LoVo (cell line): ENCODE results near the gene PRICKLE4.
"Not testable (repeated sequence)": the region's sequence is repeated elsewhere in the genome, so short reads cannot be mapped to it uniquely, and the experiment has no call there.

Experiments used
- DNase-seq: peaks from one replicate; pipeline ENCODE4 v3.0.0-alpha.2; 2016; ENCODE audit warnings: low spot score

The PRICKLE4 gene

DNA sequence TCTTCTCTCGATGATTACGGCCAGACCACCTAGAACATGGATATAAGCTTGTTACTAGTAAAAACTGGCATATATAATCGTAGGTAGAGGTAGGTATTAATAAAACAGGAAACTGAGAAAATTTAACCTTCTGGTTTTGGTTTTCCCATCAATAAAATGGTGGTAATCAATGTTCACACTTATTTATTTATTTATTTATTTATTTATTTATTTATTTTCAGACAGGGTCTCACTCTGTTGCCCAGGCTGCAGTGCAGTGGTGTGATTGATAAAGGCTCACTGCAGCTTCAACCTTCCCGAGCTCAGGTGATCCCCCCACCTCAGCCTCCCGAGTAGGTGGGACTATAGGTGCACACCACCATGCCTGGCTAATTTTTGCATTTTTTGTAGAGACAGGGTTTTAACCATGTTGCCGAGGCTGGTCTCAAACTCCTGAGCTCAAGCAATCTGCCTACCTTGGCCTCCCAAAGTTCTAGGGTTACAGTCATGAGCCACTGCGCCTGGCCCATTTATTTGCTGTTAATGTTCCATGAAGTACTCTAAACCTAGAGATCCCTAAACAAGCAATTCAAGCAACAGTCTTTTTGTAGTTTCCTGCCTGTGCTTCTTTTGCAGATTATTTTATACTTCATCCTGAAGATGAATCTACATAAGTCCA lies 18.4 kb downstream of the PRICKLE4 start:
- DNase-seq, result no peak

- no peak for DNase-seq
Observed at GRCh38 chr6:41799559-41799911, 19.0 kb downstream of the PRICKLE4 start.

- no peak for DNase-seq
Observed at GRCh38 chr6:41801380-41801779, 20.8 kb downstream of the PRICKLE4 start.

DNA sequence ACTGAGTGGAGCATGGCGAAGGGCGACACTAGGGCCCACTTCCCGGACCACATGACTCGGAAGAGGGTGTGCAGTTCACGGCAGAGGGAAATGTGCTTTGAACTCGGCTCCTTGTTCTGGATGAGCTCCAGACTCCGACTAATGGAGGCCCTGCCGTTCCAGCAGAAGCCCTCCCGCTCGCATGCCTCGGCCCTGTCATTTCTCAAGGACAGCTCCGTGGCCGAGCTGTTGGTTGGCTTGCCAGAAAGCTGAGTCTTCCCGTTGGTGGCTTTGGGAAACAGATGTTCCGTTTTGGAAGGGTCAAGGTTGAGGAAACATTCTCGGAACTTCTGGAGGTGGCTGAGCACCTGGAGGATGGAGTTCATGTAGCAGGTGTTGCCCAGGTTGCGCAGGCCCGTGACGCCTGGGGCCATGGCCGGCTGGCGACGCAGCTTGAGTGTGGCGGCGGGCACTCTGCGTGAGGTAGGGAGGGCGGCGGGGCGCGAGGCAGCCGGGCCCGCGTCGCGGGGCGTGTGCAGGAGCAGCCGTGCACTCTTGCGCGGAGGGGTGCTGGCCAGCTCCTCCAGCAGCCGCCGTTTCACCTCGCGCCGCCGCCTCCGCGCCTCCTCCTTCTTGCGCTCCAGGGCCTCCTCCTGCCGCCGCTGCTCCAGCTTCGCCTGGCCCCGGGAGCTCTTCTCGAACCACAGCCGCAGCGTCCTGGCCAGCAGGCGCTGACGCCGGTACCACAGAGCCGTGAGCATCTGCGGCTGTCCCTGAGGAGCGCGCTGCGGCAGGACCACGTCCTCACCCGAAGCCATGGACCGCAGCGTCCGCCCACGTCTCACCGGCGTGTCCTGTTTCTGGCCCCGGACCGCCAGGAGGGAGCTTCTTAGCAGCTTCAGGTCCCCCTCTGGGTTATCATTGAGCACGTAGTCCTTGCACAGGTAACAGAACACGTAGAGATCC lies 25.5 kb downstream of the PRICKLE4 start:
- no peak for DNase-seq

- no peak for DNase-seq
Observed at GRCh38 chr6:41811095-41811494, 30.5 kb downstream of the PRICKLE4 start.

DNA sequence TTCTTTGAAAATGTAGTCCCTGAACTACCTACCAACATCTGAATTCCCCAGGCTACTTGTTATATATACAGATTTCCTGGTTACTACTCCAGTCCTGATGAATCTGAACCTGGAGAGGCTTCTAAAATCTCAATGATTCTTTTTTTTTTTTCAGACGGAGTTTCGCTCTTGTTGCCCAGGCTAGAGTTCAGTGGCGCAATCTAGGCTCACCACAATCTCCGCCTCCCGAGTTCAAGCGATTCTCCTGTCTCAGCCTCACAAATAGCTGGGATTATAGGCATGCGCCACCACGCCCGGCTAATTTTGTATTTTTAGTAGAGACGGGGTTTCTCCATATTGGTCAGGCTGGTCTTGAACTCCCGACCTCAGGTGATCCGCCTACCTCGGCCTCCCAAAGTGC lies 31.4 kb downstream of the PRICKLE4 start:
- DNase-seq, result not testable (repeated sequence)

DNA sequence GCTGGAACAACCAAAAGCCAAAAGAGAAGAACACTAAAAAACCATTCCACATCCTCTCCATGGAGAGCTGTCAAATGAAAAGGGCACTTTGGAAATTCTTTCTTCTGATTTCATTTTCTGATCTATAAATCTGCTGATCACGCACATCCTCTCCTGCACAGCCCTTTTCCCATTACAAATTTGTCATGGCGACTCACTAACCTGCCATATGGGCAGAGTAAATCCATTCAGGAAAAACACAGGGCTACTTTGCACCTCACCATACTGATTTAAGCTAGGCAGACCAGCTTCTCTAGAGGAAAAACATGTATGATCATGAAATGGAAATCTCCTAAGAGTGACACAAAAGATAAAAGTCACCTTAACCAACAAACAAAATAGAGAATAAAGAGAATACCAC lies 32.9 kb downstream of the PRICKLE4 start:
- no peak for DNase-seq

GRCh38 chr6:41813956-41814355 lies 33.4 kb downstream of the PRICKLE4 start:
- no peak for DNase-seq

DNA sequence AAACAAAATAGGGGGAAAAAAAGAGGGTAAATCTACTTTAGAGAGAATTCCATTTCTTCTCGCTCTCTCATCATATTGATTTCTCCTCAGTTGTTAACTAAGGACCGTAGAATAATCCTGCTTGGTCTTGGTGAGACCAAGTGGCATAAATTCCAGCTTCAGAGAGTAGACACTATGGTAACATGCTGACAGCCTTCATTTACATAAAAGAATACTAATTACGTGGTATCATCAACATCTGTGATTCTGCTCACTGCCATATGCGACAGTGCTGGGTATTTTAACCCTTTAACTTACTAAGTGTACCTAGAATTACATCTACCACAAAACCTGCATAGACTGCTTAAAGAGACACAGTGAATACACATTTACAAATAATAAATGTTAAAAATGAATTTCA lies 34.0 kb downstream of the PRICKLE4 start:
- no peak for DNase-seq

DNA sequence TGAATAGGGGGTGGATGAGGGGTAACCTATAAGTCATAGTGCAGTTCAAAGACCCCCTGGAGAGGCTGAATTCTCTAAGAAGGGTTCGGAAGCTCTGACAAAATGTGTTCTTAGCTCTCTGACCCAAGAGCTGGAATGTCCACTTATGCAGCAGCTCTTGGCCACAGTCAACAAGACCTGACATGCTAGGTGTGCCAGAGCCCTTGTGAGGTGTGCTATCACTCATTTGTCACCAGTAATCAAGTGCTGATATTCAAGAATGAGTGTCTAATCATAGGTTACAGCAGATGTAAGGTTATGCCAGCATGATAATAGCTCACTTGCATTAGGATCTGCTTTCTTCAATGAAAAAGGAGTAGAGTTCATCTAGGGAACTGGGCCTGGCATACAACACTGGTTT lies 35.0 kb downstream of the PRICKLE4 start:
- no peak for DNase-seq

DNA sequence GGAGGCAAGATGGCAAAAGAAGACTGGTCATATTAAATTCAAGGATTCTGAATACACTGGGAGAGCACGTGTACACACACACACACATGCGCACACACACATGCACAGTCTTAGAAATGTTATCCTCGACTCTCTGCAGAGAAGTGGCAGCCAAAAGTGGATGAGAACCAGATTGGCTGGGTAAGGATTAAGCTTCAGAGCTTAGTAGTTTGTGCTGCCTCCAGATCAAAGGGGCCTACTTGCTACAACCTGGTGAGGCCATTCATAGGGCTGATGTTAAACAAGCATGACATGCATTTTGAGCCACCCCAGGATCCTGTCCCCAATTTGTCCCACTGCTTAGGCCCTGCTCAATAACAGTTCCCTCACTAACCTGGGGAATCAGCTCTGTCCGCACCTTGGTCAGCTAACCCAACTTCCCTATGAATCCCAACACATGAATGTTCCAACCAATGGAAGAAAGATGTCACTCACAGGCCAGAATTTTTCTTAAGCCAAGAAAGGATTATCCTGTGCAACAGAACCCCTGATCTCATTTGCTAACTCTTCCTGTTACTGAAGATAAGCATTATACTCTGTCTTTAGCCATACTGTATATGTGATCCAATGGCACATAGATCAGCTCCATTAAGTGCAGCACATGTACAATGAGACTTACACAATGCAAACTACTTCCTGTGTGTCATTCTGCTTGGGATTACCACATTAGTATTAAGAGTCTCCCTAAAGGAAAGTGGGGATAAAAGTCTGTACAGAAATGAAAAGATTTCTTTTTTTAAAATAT lies 37.9 kb downstream of the PRICKLE4 start:
- DNase-seq, result no peak

- no peak for DNase-seq
Observed at GRCh38 chr6:41821266-41821665, 40.7 kb downstream of the PRICKLE4 start.

- no peak for DNase-seq
Observed at GRCh38 chr6:41822021-41822420, 41.4 kb downstream of the PRICKLE4 start.

DNA sequence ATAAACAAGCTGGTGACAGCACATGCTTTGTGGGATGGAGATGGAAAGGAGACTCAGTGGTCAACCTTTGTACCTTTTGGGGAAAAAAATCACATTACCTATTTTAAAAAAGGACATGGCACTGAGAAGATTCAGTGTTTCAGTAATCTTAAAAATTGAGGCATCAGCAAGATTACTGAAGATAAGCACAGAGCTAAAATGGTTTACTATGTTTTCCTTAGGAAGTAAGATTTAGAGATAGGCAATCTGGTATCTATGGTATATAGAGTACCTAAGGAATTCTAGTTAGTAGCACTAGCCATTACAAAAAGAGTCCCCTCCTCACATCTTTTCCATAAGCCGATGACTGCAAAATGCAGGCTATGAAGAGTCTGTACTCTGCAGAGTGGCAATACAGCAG lies 42.6 kb downstream of the PRICKLE4 start:
- DNase-seq, result no peak

- DNase-seq, result no peak
Observed at GRCh38 chr6:41824571-41825569, 44.3 kb downstream of the PRICKLE4 start.

- no peak for DNase-seq
Observed at GRCh38 chr6:41826343-41827022, 45.9 kb downstream of the PRICKLE4 start.

DNA sequence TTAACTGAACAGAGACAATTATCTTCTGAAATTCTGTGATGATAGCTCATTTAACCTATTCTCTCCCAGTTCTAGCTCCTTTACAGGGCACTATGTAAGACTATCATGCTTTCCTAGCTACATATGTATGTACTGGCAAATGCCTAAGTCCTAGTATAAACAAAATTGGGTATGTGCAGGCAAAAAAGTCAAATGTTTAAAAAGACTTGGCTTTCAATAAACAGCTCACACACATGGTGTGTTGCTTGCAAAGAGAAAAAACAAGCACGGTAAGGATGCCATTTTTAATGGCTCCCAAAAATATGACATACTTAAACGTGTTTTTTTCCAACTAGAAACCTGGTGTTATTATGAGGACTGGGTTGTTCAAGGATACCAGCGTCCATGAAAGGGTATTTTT lies 51.7 kb downstream of the PRICKLE4 start:
- no peak for DNase-seq

- DNase-seq, result no peak
Observed at GRCh38 chr6:41836022-41836659, 55.6 kb downstream of the PRICKLE4 start.

DNA sequence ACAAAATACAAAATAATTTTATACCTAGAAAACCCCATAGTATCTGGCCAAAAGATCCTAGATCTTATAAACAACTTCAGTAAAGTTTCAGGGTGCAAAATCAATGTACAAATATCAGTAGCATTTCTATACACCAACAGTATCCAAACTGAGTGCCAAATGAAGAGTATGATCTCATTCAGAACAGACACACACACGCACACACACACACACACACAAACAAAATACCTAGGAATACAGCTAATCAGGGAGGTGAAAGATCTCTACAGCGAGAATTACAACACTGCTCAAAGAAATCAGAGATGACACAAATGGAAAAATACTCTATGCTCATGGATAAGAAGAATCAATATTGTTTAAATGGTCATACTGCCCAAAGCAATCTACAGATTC lies 56.1 kb downstream of the PRICKLE4 start:
- no peak for DNase-seq
